ENCODE results near the gene NPY5R. TPM values are rescaled to one million over a fixed set of nuclear protein-coding genes. Genes with fewer than 3 reads are reported as not detected.

The NPY5R gene
- total and polyA plus RNA-seq, 2 of the 4 experiments (the other 2 are of a cell fraction): not detected

DNA sequence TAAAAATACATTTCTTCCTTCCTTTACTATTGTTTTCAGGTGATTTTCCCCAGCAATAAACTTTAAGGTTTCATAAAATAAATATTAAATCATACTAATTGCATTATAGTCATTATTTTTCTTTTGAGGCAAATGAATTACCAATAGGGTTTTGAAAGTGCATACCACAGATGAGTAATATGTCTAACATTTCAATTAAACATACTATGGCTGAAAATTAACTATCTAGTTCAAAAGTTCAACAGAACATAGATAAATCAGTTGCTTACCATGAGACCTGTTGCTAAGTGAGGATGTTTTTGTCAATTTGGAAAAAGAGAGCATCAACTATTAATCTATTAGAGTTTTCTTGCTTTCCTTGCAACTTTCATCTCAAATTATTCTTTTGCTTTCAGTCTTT, 35.0 kb downstream of the NPY5R start:
- in situ Hi-C loops (cut with MboI; ENCODE audit: low sequenced_read_pairs) (no loop called here), intact Hi-C loops (cut with micrococcal nuclease) (no loop called here), dilution Hi-C loops (cut with HindIII; ENCODE audit: low sequenced_read_pairs, unreplicated experiment) (no loop called here)
- H3K9me1 ChIP-seq (ENCODE audit: insufficient read depth, low read length): no peaks in the 10 kb centered on the region
- no peak overlapping the region for H3K27ac ChIP-seq (ENCODE audit: insufficient read depth, low read length)
- no peak overlapping the region for H3K9ac ChIP-seq (ENCODE audit: low read depth, low read length)
- H3K56ac ChIP-seq (ENCODE audit: extremely low read depth, insufficient read depth, low read length): no peak overlapping the region
- no peak overlapping the region for H3K4me2 ChIP-seq (ENCODE audit: low read depth, low read length)
- no peaks in the 10 kb centered on the region for H3K9me3 ChIP-seq (ENCODE audit: control insufficient read depth, insufficient read depth, low read length)
- H2BK5ac ChIP-seq (ENCODE audit: low read depth, low read length, poor library complexity, severe bottlenecking): no peak overlapping the region
- no peak overlapping the region for H3K4ac ChIP-seq (ENCODE audit: low read depth, low read length)
- no peak overlapping the region for H2BK120ac ChIP-seq (ENCODE audit: low read depth, low read length)
- no peak overlapping the region for H2AFZ ChIP-seq (replicated peaks; ENCODE audit: low read length, poor library complexity)
- H3K23ac ChIP-seq (ENCODE audit: low read depth, low read length): no peak overlapping the region
- no peaks in the 10 kb centered on the region for H3K79me1 ChIP-seq (ENCODE audit: low read depth in 1 of 2, low read length in 2 of 2)
- no peaks in the 10 kb centered on the region for H3K36me3 ChIP-seq (ENCODE audit: control insufficient read depth, insufficient read depth, low read length)
- H4K8ac ChIP-seq (ENCODE audit: low read depth in 2 of 2, low read length in 2 of 2): no peak overlapping the region
- no peak overlapping the region for H4K91ac ChIP-seq (ENCODE audit: insufficient read depth, low read depth, low read length)
- no peak overlapping the region for H2AK5ac ChIP-seq (ENCODE audit: low read depth, low read length)
- no peak overlapping the region for H2AK9ac ChIP-seq (replicated peaks; ENCODE audit: low read depth, low read length, poor library complexity)
- DNase-seq (no peak), ATAC-seq (ENCODE audit: low read depth) (no peak)
- no peak overlapping the region for H3K18ac ChIP-seq (ENCODE audit: low read depth, low read length)
- no peak overlapping the region for H2BK20ac ChIP-seq (ENCODE audit: low read depth, low read length)
- TF ChIP-seq SMC3 (IDR thresholded peaks at IDR 0.05; ENCODE audit: low read depth, low read length): no peak
- no peak for TF ChIP-seq MAFK (IDR thresholded peaks at IDR 0.05; ENCODE audit: low read depth, low read length)
- TF ChIP-seq NFE2L2 (IDR thresholded peaks at IDR 0.05; ENCODE audit: low read depth, low read length): no peak
- no peak for TF ChIP-seq CTCF (conservative IDR thresholded peaks at IDR 0.05; ENCODE audit: low read depth, low read length)
- TF ChIP-seq MXI1 (IDR thresholded peaks at IDR 0.05; ENCODE audit: borderline replicate concordance, low read depth, low read length): no peak
- no peak for TF ChIP-seq FOS (IDR thresholded peaks at IDR 0.05; ENCODE audit: low read depth, low read length)
- no peak for TF ChIP-seq RAD21 (IDR thresholded peaks at IDR 0.05; ENCODE audit: low read length)
- TF ChIP-seq USF2 (IDR thresholded peaks at IDR 0.05; ENCODE audit: low read depth, low read length): no peak
- no peak for TF ChIP-seq CHD1 (IDR thresholded peaks at IDR 0.05; ENCODE audit: low read depth, low read length)
- TF ChIP-seq CEBPB (IDR thresholded peaks at IDR 0.05; ENCODE audit: low read depth, low read length): no peak
- TF ChIP-seq MAZ (IDR thresholded peaks at IDR 0.05; ENCODE audit: borderline replicate concordance, low read depth, low read length): no peak
- no peak for TF ChIP-seq RFX5 (IDR thresholded peaks at IDR 0.05; ENCODE audit: low read depth, low read length)
- TF ChIP-seq RCOR1 (IDR thresholded peaks at IDR 0.05; ENCODE audit: insufficient replicate concordance, low read length): no peak
- TF ChIP-seq, protein P1, sequence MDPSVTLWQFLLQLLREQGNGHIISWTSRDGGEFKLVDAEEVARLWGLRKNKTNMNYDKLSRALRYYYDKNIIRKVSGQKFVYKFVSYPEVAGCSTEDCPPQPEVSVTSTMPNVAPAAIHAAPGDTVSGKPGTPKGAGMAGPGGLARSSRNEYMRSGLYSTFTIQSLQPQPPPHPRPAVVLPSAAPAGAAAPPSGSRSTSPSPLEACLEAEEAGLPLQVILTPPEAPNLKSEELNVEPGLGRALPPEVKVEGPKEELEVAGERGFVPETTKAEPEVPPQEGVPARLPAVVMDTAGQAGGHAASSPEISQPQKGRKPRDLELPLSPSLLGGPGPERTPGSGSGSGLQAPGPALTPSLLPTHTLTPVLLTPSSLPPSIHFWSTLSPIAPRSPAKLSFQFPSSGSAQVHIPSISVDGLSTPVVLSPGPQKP (IDR thresholded peaks at IDR 0.05; ENCODE audit: borderline replicate concordance, low read depth, low read length): no peak
- TF ChIP-seq BHLHE40 (IDR thresholded peaks at IDR 0.05; ENCODE audit: low read depth, low read length): no peak
- TF ChIP-seq POLR2A (IDR thresholded peaks at IDR 0.05; ENCODE audit: low read depth, low read length): no peak
- no peak overlapping the region for H2BK15ac ChIP-seq (ENCODE audit: low read depth, low read length)
- H3K14ac ChIP-seq (replicated peaks; ENCODE audit: low read depth, low read length): no peak overlapping the region
- H4K20me1 ChIP-seq (ENCODE audit: insufficient read depth, low read length): no peaks in the 10 kb centered on the region
- POLR2A ChIA-PET (ENCODE audit: unreplicated experiment): no interaction called here
- no peak overlapping the region for H3K4me3 ChIP-seq (ENCODE audit: insufficient read depth, low read depth, low read length)
- CTCF ChIA-PET: interaction anchor here (0.7 kb wide), 1 partner anchor 197 kb away, joined by 3 read pairs; no protein-coding TSS in a partner anchor
- H4K5ac ChIP-seq (ENCODE audit: low read depth, low read length): no peak overlapping the region
- BruUV-seq (replicated peaks): no TSS peak
- H3K4me1 ChIP-seq (ENCODE audit: control insufficient read depth, insufficient read depth, low read length): no peaks in the 10 kb centered on the region
- no peaks in the 10 kb centered on the region for H3K27me3 ChIP-seq (ENCODE audit: control insufficient read depth, insufficient read depth, low read length)

Measured in IMR-90 (cell line).